KMS-11 (cell line): ENCODE measurements around the gene OBP2B.
"Not testable (repeated sequence)": the region's sequence is repeated elsewhere in the genome, so short reads cannot be mapped to it uniquely, and the experiment has no call there.

ENCODE experiments used
- H2AFZ ChIP-seq: fragments of 200-600 bp; sonication (generic); 2 replicates; pipeline ENCODE4 v1.6.1; 2016; ENCODE audit warnings: antibody characterized with exemption, mixed run types, low read depth
- H3K27ac ChIP-seq: fragments of 200-600 bp; sonication (generic); 2 replicates; pipeline ENCODE4 v1.6.1; 2016; ENCODE audit warnings: mild to moderate bottlenecking, mixed run types
- H3K27me3 ChIP-seq: fragments of 200-600 bp; sonication (generic); 2 replicates; pipeline ENCODE4 v1.6.1; 2017; ENCODE audit warnings: mild to moderate bottlenecking, low read depth, mixed run types, moderate library complexity; ENCODE audit not compliant: insufficient read depth
- H3K36me3 ChIP-seq: fragments of 200-600 bp; sonication (generic); 2 replicates; pipeline ENCODE4 v1.6.1; 2017; ENCODE audit warnings: mild to moderate bottlenecking, mixed run types; ENCODE audit not compliant: insufficient read depth
- H3K4me1 ChIP-seq: fragments of 200-600 bp; sonication (generic); 2 replicates; pipeline ENCODE4 v1.6.1; 2016; ENCODE audit warnings: mild to moderate bottlenecking, low read depth, mixed run types; ENCODE audit not compliant: poor library complexity, severe bottlenecking
- H3K4me2 ChIP-seq: fragments of 200-600 bp; sonication (generic); 2 replicates; pipeline ENCODE4 v1.7.0; 2016; ENCODE audit warnings: mild to moderate bottlenecking, mixed run types
- H3K4me3 ChIP-seq: fragments of 200-600 bp; sonication (generic); IDR thresholded peaks from 2 replicates; pipeline ENCODE4 v1.6.1; 2017; ENCODE audit warnings: low read depth, low read length, mixed read lengths; ENCODE audit not compliant: insufficient read depth
- H3K79me2 ChIP-seq: fragments of 200-600 bp; sonication (generic); 2 replicates; pipeline ENCODE4 v1.6.1; 2016; ENCODE audit warnings: low read depth, mixed run types; ENCODE audit not compliant: insufficient read depth
- H3K9ac ChIP-seq: fragments of 200-600 bp; sonication (generic); 2 replicates; pipeline ENCODE4 v1.6.1; 2016; ENCODE audit warnings: mild to moderate bottlenecking, mixed run types
- H4K20me1 ChIP-seq: fragments of 200-600 bp; sonication (generic); 2 replicates; pipeline ENCODE4 v1.6.1; 2016; ENCODE audit warnings: mild to moderate bottlenecking, mixed run types; ENCODE audit not compliant: insufficient read depth
- TF ChIP-seq, protein P1 (sequence below): fragments of 200-600 bp; sonication (generic); conservative IDR thresholded peaks from 2 replicates; pipeline ENCODE4 v1.6.1; 2017; ENCODE audit warnings: low read depth, mild to moderate bottlenecking, antibody characterized with exemption, low read length, moderate library complexity, mixed read lengths

The OBP2B gene

GRCh38 chr9:133238272-133238850 lies 29.3 kb upstream of the OBP2B start:
- TF ChIP-seq, protein P1, sequence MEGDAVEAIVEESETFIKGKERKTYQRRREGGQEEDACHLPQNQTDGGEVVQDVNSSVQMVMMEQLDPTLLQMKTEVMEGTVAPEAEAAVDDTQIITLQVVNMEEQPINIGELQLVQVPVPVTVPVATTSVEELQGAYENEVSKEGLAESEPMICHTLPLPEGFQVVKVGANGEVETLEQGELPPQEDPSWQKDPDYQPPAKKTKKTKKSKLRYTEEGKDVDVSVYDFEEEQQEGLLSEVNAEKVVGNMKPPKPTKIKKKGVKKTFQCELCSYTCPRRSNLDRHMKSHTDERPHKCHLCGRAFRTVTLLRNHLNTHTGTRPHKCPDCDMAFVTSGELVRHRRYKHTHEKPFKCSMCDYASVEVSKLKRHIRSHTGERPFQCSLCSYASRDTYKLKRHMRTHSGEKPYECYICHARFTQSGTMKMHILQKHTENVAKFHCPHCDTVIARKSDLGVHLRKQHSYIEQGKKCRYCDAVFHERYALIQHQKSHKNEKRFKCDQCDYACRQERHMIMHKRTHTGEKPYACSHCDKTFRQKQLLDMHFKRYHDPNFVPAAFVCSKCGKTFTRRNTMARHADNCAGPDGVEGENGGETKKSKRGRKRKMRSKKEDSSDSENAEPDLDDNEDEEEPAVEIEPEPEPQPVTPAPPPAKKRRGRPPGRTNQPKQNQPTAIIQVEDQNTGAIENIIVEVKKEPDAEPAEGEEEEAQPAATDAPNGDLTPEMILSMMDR = no peak
- H3K4me2 ChIP-seq = no peak overlapping the region
- no peaks in the 10 kb centered on the region for H3K36me3 ChIP-seq
- no peaks in the 10 kb centered on the region for H3K4me1 ChIP-seq
- H3K27me3 ChIP-seq = peaks cover 60% of the 10 kb centered on the region
- H3K4me3 ChIP-seq = no peak overlapping the region
- no peak overlapping the region for H2AFZ ChIP-seq
- H3K9ac ChIP-seq = no peak overlapping the region
- H3K27ac ChIP-seq = no peak overlapping the region
- H3K79me2 ChIP-seq = no peaks in the 10 kb centered on the region
- H4K20me1 ChIP-seq = no peaks in the 10 kb centered on the region

DNA sequence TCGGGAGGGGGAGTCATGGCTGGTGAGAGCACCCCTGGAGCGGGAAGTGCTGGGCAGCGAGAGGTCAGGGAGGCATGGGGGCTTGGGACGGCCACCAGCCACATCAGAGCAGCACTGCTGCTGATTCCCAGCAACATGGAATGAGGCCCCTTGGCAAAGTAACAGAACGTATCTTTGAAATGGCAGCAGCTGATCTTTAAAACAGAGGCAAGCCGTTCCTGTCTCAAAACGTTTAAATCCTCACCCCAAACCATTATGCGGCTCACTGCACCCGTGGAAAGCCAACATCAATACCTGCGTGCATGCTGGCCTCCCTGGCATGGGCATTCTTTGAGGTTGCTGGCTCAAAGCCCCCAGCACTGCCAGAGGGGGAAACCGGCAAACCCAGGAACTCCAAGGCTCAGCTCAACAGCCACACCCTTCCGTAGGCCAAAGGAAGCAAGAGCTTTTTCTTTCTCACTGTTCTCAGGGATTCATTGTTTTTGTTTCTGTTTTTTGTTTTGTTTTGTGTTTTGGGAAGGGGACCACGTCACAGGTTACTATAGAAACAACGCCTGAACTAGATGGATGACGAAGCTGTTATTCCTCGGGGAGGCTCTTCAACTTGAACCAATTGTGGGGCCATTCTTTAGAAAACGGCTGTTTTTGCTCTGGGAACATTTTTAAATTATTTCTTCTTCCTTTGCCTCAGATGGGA lies 28.1 kb upstream of the OBP2B start:
- no peaks in the 10 kb centered on the region for H3K4me1 ChIP-seq
- no peak overlapping the region for H3K4me2 ChIP-seq
- no peak overlapping the region for H2AFZ ChIP-seq

GRCh38 chr9:133236291-133237034 lies 27.4 kb upstream of the OBP2B start:
- H3K4me3 ChIP-seq, H3K36me3 ChIP-seq, H4K20me1 ChIP-seq, H3K4me2 ChIP-seq, H3K9ac ChIP-seq, H2AFZ ChIP-seq, H3K4me1 ChIP-seq, H3K79me2 ChIP-seq, H3K27ac ChIP-seq: not testable (repeated sequence)
- peaks cover 53% of the 10 kb centered on the region for H3K27me3 ChIP-seq

More for the DNA sequence above, 28.1 kb upstream of the OBP2B start:
- TF ChIP-seq, protein P1 = no peak
- no peaks in the 10 kb centered on the region for H3K79me2 ChIP-seq
- peaks cover 52% of the 10 kb centered on the region for H3K27me3 ChIP-seq
- H3K4me3 ChIP-seq = no peak overlapping the region
- H3K27ac ChIP-seq = no peak overlapping the region
- H4K20me1 ChIP-seq = no peaks in the 10 kb centered on the region
- H3K36me3 ChIP-seq = no peaks in the 10 kb centered on the region
- no peak overlapping the region for H3K9ac ChIP-seq

- TF ChIP-seq, protein P1 = no peak
- H3K79me2 ChIP-seq = no peaks in the 10 kb centered on the region
- H3K36me3 ChIP-seq = no peaks in the 10 kb centered on the region
- H4K20me1 ChIP-seq = no peaks in the 10 kb centered on the region
- peaks cover 46% of the 10 kb centered on the region for H3K27me3 ChIP-seq
- no peak overlapping the region for H3K9ac ChIP-seq
- no peak overlapping the region for H3K4me3 ChIP-seq
- H3K4me2 ChIP-seq = no peak overlapping the region
- H3K27ac ChIP-seq = no peak overlapping the region
- H2AFZ ChIP-seq = no peak overlapping the region
- H3K4me1 ChIP-seq = no peaks in the 10 kb centered on the region
Measured at GRCh38 chr9:133235549-133236222, 26.6 kb upstream of the OBP2B start.
